Measurements from ENCODE around the gene ADGRG3.

Gene ADGRG3

GRCh38 chr16:57721356-57722209, 53.5 kb downstream of the ADGRG3 start:
- Histone ChIP-seq H3K4me3 (ENCODE audit: low read length) (no peak overlapping the region), H3K9me2 (replicated peaks; ENCODE audit: insufficient read depth, low read length) (no peaks in the 10 kb centered on the region), H3K9ac (ENCODE audit: low read length) (no peak overlapping the region), H3K36me3 (replicated peaks; ENCODE audit: insufficient read depth, low read length) (no peaks in the 10 kb centered on the region), H4K20me1 (ENCODE audit: insufficient read depth, low read length) (no peaks in the 10 kb centered on the region), H2AFZ (ENCODE audit: low read length) (no peak overlapping the region), H3K4me1 (ENCODE audit: low read length) (no peaks in the 10 kb centered on the region), H3K27ac (ENCODE audit: low read length) (no peak overlapping the region), H3K4me2 (ENCODE audit: low read depth, low read length) (no peak overlapping the region), H3K27me3 (replicated peaks; ENCODE audit: insufficient read depth, low read length) (peaks cover 17% of the 10 kb centered on the region; the same call in 1 of the 2 replicates), H3F3A (ENCODE audit: insufficient read depth, low read length) (no peaks in the 10 kb centered on the region), H3K79me2 (ENCODE audit: low read length) (no peaks in the 10 kb centered on the region), H3K9me3 (replicated peaks; ENCODE audit: insufficient read depth, low read length) (no peaks in the 10 kb centered on the region)
- DNase-seq: no peak
- TF ChIP-seq EZH2 (optimal IDR thresholded peaks at IDR 0.05; ENCODE audit: low read depth, low read length) (no peak), EZH2phosphoT487 (IDR thresholded peaks at IDR 0.05; ENCODE audit: low read length) (no peak), CTCF (IDR thresholded peaks at IDR 0.05; ENCODE audit: low read length) (no peak)

GRCh38 chr16:57722210-57722499, 54.0 kb downstream of the ADGRG3 start:
- H3K27me3 ChIP-seq (replicated peaks; ENCODE audit: insufficient read depth, low read length): peaks cover 17% of the 10 kb centered on the region; the same call in 1 of the 2 replicates
- no peaks in the 10 kb centered on the region for H3K4me1 ChIP-seq (ENCODE audit: low read length)
- no peaks in the 10 kb centered on the region for H3K36me3 ChIP-seq (replicated peaks; ENCODE audit: insufficient read depth, low read length)
- H2AFZ ChIP-seq (ENCODE audit: low read length): no peak overlapping the region
- H3K9me2 ChIP-seq (replicated peaks; ENCODE audit: insufficient read depth, low read length): no peaks in the 10 kb centered on the region
- H3K9ac ChIP-seq (ENCODE audit: low read length): no peak overlapping the region
- no peaks in the 10 kb centered on the region for H4K20me1 ChIP-seq (ENCODE audit: insufficient read depth, low read length)
- DNase-seq: no peak
- H3K4me2 ChIP-seq (ENCODE audit: low read depth, low read length): no peak overlapping the region
- no peak overlapping the region for H3K27ac ChIP-seq (ENCODE audit: low read length)
- no peaks in the 10 kb centered on the region for H3K9me3 ChIP-seq (replicated peaks; ENCODE audit: insufficient read depth, low read length)
- TF ChIP-seq CTCF (IDR thresholded peaks at IDR 0.05; ENCODE audit: low read length): no peak
- TF ChIP-seq EZH2phosphoT487 (IDR thresholded peaks at IDR 0.05; ENCODE audit: low read length): no peak
- TF ChIP-seq EZH2 (optimal IDR thresholded peaks at IDR 0.05; ENCODE audit: low read depth, low read length): no peak
- no peaks in the 10 kb centered on the region for H3K79me2 ChIP-seq (ENCODE audit: low read length)
- H3K4me3 ChIP-seq (ENCODE audit: low read length): no peak overlapping the region
- H3F3A ChIP-seq (ENCODE audit: insufficient read depth, low read length): no peaks in the 10 kb centered on the region

DNA sequence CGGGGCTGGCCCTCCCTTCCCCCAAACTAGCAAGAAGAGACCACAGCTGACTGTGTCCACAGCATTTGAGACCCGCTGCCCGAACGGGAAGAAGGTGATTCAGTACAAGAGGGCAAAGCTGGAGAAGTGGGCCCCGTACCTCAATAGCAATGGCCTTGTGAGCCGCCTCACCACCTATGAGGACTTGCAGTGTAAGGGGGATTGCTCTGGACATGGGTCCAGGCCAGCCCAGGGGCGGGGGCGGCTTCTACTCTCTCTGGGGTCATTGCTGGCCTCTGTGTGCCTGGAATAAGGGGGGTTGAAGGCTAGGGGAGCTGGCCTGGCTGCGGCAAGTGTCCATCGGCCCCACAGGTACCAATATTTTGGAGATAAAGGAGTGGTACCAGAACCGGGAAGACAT, 54.5 kb downstream of the ADGRG3 start:
- H3K36me3 ChIP-seq (replicated peaks; ENCODE audit: insufficient read depth, low read length): no peaks in the 10 kb centered on the region
- TF ChIP-seq EZH2 (optimal IDR thresholded peaks at IDR 0.05; ENCODE audit: low read depth, low read length) (no peak), CTCF (IDR thresholded peaks at IDR 0.05; ENCODE audit: low read length) (no peak), EZH2phosphoT487 (IDR thresholded peaks at IDR 0.05; ENCODE audit: low read length) (no peak)
- no peaks in the 10 kb centered on the region for H3K4me1 ChIP-seq (ENCODE audit: low read length)
- no peaks in the 10 kb centered on the region for H3K9me3 ChIP-seq (replicated peaks; ENCODE audit: insufficient read depth, low read length)
- DNase-seq: no peak
- no peak overlapping the region for H3K27ac ChIP-seq (ENCODE audit: low read length)
- no peaks in the 10 kb centered on the region for H3K9me2 ChIP-seq (replicated peaks; ENCODE audit: insufficient read depth, low read length)
- no peak overlapping the region for H3K4me3 ChIP-seq (ENCODE audit: low read length)
- no peaks in the 10 kb centered on the region for H3K79me2 ChIP-seq (ENCODE audit: low read length)
- no peaks in the 10 kb centered on the region for H3F3A ChIP-seq (ENCODE audit: insufficient read depth, low read length)
- no peak overlapping the region for H3K9ac ChIP-seq (ENCODE audit: low read length)
- peaks cover 17% of the 10 kb centered on the region; the same call in 1 of the 2 replicates for H3K27me3 ChIP-seq (replicated peaks; ENCODE audit: insufficient read depth, low read length)
- no peaks in the 10 kb centered on the region for H4K20me1 ChIP-seq (ENCODE audit: insufficient read depth, low read length)
- no peak overlapping the region for H2AFZ ChIP-seq (ENCODE audit: low read length)
- H3K4me2 ChIP-seq (ENCODE audit: low read depth, low read length): no peak overlapping the region

Data from MM.1S (cell line).